Kidney epithelial cell (primary cell): ENCODE results near the gene POFUT1. TPM values are rescaled to one million over a fixed set of nuclear protein-coding genes. Genes with fewer than 3 reads are reported as not detected.
"Not testable (repeated sequence)": the region's sequence is repeated elsewhere in the genome, so short reads cannot be mapped to it uniquely, and the experiment has no call there.

ENCODE experiments used
- DNase-seq: peaks from one replicate; pipeline ENCODE4 v3.0.0-alpha.2; 2010; ENCODE audit warnings: low read depth
- H3K27me3 ChIP-seq: 2 replicates; pipeline ENCODE4 v1.6.0; 2011; ENCODE audit warnings: low read length; ENCODE audit not compliant: control insufficient read depth, insufficient read depth
- H3K36me3 ChIP-seq: 2 replicates; pipeline ENCODE4 v1.5.1; 2011; ENCODE audit warnings: low read length; ENCODE audit not compliant: control insufficient read depth, insufficient read depth
- H3K4me3 ChIP-seq: 2 replicates; pipeline ENCODE4 v1.5.1; 2011; ENCODE audit warnings: low read depth, mild to moderate bottlenecking, control low read depth, low read length
- CTCF ChIP-seq: IDR thresholded peaks from 2 replicates; pipeline ENCODE4 v1.5.1; 2011; ENCODE audit warnings: mild to moderate bottlenecking, moderate library complexity, low read length, control low read depth, inconsistent platforms; ENCODE audit not compliant: insufficient read depth, poor library complexity, severe bottlenecking
- total RNA-seq: library from RNA; depleted of rRNA; stranded (reverse); fragments of >200 nt; gene quantifications from 2 replicates; pipeline ENCODE4 v1.2.3, GENCODE V29; 2015

Gene POFUT1
- total RNA-seq, 1 donor from 2014 or later = 44.3 TPM

DNA sequence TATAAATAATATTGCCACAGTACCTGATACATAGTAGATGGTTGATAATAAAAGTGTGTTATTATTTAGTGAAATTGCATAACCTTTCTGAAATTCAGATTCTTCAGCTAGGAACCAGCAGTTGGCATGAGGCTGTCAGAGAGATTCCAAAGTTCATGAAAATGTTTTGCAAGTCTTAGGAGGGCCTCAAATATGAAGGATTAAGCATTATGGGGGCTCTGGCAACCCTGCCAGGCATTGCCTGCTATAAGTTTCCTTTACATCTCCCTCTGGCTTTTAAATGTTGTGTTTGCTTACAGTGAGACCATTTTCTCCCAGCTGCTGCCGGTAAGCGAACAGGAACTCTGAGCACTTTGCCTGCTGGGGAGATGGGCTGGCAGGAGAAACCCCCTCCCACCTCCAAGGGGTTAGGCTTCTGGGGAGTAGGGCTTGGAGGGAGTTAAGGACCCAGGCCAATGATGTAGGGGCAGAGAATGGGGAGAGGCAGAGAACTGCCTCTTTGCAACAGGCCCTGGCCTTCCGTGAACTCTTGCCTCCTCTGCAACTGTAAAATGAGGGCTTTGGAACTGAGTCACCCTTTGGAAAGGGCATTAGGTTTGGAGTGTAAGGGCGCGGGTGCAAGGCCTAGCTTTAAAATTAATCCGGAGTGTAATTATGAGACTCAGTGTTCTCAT, 36.6 kb downstream of the POFUT1 start:
- no peaks in the 10 kb centered on the region for H3K27me3 ChIP-seq
- no peaks in the 10 kb centered on the region for H3K36me3 ChIP-seq
- TF ChIP-seq CTCF = no peak
- no peak overlapping the region for H3K4me3 ChIP-seq
- DNase-seq = no peak

DNA sequence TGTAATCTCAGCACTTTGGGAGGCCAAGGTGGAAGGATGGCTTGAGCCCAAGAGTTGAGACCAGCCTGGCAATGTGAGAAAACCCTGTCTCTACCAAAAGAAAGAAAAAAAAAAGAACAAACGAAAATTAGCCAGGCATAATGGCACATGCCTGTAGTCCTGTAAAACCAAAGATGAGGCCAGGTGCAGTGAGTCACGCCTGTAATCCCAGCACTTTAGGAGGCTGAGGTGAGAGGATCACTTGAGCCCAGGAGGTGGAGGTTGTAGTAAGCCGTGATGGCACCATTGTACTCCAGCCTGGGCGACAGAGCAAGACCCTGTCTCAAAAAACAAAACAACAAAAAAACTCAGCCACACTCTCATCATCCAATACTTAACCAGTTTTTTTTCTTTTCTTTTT, 37.3 kb downstream of the POFUT1 start:
- H3K36me3 ChIP-seq = no peaks in the 10 kb centered on the region
- H3K27me3 ChIP-seq = no peaks in the 10 kb centered on the region
- no peak for TF ChIP-seq CTCF
- no peak for DNase-seq
- H3K4me3 ChIP-seq = no peak overlapping the region

- not testable (repeated sequence) for H3K27me3 ChIP-seq, DNase-seq, H3K4me3 ChIP-seq, H3K36me3 ChIP-seq
Measured at GRCh38 chr20:32246208-32246607, 38.5 kb downstream of the POFUT1 start.

DNA sequence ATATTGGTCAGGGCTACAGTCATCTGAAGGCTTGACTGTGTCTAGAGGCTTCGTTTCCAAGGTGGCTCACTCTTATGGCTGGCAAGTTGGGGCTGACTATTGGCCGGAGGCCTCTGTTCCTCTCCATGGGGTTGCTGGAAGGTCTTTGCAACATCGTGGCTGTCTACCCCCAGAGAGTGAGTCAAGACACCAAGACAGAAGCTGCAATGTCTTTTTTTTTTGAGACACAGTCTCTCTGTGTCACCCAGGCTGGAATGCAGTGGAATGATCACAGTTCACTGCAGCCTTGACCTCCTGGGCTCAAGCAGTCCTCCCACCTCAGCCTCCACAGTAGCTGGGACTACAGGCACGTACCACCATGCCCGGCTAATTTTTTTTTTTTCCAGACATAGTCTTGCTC, 40.4 kb downstream of the POFUT1 start:
- no peaks in the 10 kb centered on the region for H3K36me3 ChIP-seq
- DNase-seq = no peak

GRCh38 chr20:32249030-32249738, 41.5 kb downstream of the POFUT1 start:
- no peak overlapping the region for H3K4me3 ChIP-seq
- H3K27me3 ChIP-seq = no peaks in the 10 kb centered on the region
- no peaks in the 10 kb centered on the region for H3K36me3 ChIP-seq
- no peak for DNase-seq
- TF ChIP-seq CTCF = no peak

More for the DNA sequence above, 40.4 kb downstream of the POFUT1 start:
- no peak for TF ChIP-seq CTCF
- no peaks in the 10 kb centered on the region for H3K27me3 ChIP-seq
- no peak overlapping the region for H3K4me3 ChIP-seq

GRCh38 chr20:32251470-32251869, 43.8 kb downstream of the POFUT1 start:
- no peaks in the 10 kb centered on the region for H3K36me3 ChIP-seq
- TF ChIP-seq CTCF = no peak
- no peaks in the 10 kb centered on the region for H3K27me3 ChIP-seq
- H3K4me3 ChIP-seq = no peak overlapping the region
- no peak for DNase-seq
